Measurements from ENCODE around the gene UVRAG.

GRCh38 chr11:76161261-76161961 lies 346.4 kb downstream of the UVRAG start:
- TF ChIP-seq TAF1 (IDR thresholded peaks at IDR 0.05; ENCODE audit: low read depth, low read length) (no peak), POLR2A (IDR thresholded peaks at IDR 0.05; ENCODE audit: low read depth, low read length) (no peak), POLR2AphosphoS5 (IDR thresholded peaks at IDR 0.05; ENCODE audit: low read depth, low read length) (no peak), SPI1 (IDR thresholded peaks at IDR 0.05; ENCODE audit: low read depth, low read length) (no peak)

All from GM12891 (cell line).